Prostate gland (tissue), 2 donors: Measurements from ENCODE around the gene ATE1. TPM values are rescaled to one million over a fixed set of nuclear protein-coding genes. Genes with fewer than 3 reads are reported as not detected.
A peak's percentile ranks its signal among the peaks of the same experiment; 100 is the strongest.

Experiments used
- DNase-seq: peaks from one replicate; pipeline ENCODE4 v3.0.0-alpha.2; 2019; ENCODE audit warnings: low spot score
- H3K27ac ChIP-seq, 2 donors: fragments of 200-600 bp; sonication (generic); 2 replicates each; pipeline ENCODE4 v1.5.1; 2017 to 2019
- H3K27me3 ChIP-seq: fragments of 200-600 bp; sonication (generic); replicated peaks from 2 replicates; pipeline ENCODE4 v1.5.1; 2019; ENCODE audit not compliant: insufficient read depth
- H3K36me3 ChIP-seq, 2 donors: fragments of 200-600 bp; sonication (generic); 1 replicate in 1 of 2; 2 replicates in 1 of 2; pipeline versions ENCODE4 v1.5.1 to v1.8.1; 2017 to 2019
- H3K4me1 ChIP-seq: fragments of 200-600 bp; sonication (generic); replicated peaks from 2 replicates; pipeline ENCODE4 v1.5.1; 2019
- H3K4me3 ChIP-seq, 2 donors: fragments of 200-600 bp; sonication (generic); 2 replicates each; pipeline ENCODE4 v1.5.1; 2017 to 2019
- H3K9me3 ChIP-seq: fragments of 200-600 bp; sonication (generic); 2 replicates; pipeline ENCODE4 v1.5.1; 2017
- POLR2A ChIP-seq: fragments of 450-650 bp; IDR thresholded peaks from one replicate; pipeline ENCODE4 v1.6.1; 2016; ENCODE audit warnings: antibody characterized with exemption, mild to moderate bottlenecking
- POLR2AphosphoS5 ChIP-seq: sonication (generic); formaldehyde crosslinking; IDR thresholded peaks from one replicate; pipeline ENCODE4 v1.6.1; 2017; ENCODE audit warnings: antibody characterized with exemption
- WGBS: methylation state at CpG from one replicate; pipeline ENCODE4 v1.1.5; 2018; 5-methylcytosine and 5-hydroxymethylcytosine counted together
- intact Hi-C: fragments of 100-400 bp; cut with DNase I; formaldehyde crosslinking; loops from one replicate; pipeline ENCODE4 v1.14.2; 2022
- total RNA-seq, 2 donors: library from RNA; depleted of rRNA; stranded (reverse); fragments of >200 nt; gene quantifications; one replicate each; pipeline ENCODE4 v1.1.0, GENCODE V29; 2016
- TF ChIP-seq, protein P1 (sequence below), 4 experiments: fragments of 200-600 bp in 2 of 4; fragments of 450-650 bp in 2 of 4; sonication (generic) in 2 of 4; IDR thresholded peaks; 1 replicate in 3 of 4; 2 replicates in 1 of 4; pipeline ENCODE4 v1.5.1; 2016 to 2019; ENCODE audit warnings: antibody characterized with exemption in 4 of 4, mild to moderate bottlenecking in 2 of 4, moderate library complexity in 2 of 4

Gene ATE1
- total RNA-seq, result 10 to 100 TPM; 29.9 to 36.2 TPM

DNA sequence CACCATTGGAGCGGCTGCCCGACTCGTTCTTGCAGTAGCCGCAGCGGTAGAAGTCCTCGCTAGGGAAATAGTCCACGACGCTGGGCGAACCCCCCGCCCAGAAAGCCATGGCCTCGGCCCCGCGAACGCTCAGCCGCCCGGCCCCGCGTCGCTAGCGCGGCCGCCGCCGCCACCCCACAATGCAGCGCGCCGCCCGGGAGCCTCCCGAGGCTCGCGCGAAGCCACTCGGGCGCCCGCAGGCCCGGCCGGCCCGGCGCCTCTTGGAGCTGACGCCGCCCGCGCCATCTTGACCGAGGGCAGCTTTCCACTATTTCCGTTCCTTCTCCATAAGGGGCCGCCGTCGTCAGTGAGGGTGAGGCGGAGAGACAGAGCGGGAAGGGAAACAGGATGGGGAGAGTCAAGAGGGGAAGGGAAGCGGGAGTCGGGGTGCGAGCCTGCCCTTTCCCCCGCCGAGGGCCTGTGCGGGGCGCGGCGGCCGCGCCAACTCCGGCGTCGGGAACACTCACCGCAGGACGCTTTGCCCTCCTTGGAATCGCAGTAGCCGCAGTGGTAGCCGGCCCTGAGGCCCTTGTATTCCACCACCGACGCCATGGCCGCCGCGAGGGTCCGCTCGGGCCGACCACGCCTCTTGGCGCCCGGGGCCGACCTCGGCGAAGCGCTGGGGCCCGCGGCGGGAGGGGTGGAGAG is at the start of gene ATE1:
Gene ATE1, minus strand, starts transcription at position 191 of the 687 bp plus-strand sequence. Its CDS starts 82 bp downstream, at position 109.
- WGBS, result under 1% methylated on average over 44 of the region's 87 CpGs
- H3K27ac ChIP-seq, result peak within 1 kb of the TSS; percentile 99 to 100
- H3K4me3 ChIP-seq, result peak within 1 kb of the TSS; percentile 97 to 98
- peak; percentile 89 for DNase-seq
- intact Hi-C loops, result loop anchor here (2.0 to 5.0 kb wide), 2 partner anchors 44 to 185 kb away; no protein-coding TSS in a partner anchor
- H3K9me3 ChIP-seq, result no peaks in the 10 kb centered on the region
- H3K4me1 ChIP-seq, result peaks cover 4% of the 10 kb centered on the region
- no peaks in the 10 kb centered on the region for H3K36me3 ChIP-seq
- peak; percentile 83 for TF ChIP-seq POLR2A
- peak; percentile 86 for TF ChIP-seq POLR2AphosphoS5
- TF ChIP-seq, protein P1, sequence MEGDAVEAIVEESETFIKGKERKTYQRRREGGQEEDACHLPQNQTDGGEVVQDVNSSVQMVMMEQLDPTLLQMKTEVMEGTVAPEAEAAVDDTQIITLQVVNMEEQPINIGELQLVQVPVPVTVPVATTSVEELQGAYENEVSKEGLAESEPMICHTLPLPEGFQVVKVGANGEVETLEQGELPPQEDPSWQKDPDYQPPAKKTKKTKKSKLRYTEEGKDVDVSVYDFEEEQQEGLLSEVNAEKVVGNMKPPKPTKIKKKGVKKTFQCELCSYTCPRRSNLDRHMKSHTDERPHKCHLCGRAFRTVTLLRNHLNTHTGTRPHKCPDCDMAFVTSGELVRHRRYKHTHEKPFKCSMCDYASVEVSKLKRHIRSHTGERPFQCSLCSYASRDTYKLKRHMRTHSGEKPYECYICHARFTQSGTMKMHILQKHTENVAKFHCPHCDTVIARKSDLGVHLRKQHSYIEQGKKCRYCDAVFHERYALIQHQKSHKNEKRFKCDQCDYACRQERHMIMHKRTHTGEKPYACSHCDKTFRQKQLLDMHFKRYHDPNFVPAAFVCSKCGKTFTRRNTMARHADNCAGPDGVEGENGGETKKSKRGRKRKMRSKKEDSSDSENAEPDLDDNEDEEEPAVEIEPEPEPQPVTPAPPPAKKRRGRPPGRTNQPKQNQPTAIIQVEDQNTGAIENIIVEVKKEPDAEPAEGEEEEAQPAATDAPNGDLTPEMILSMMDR (IDR thresholded peaks at IDR 0.05), result peak in 2 of 4 experiments; percentile 27 to 29
- no peaks in the 10 kb centered on the region for H3K27me3 ChIP-seq

DNA sequence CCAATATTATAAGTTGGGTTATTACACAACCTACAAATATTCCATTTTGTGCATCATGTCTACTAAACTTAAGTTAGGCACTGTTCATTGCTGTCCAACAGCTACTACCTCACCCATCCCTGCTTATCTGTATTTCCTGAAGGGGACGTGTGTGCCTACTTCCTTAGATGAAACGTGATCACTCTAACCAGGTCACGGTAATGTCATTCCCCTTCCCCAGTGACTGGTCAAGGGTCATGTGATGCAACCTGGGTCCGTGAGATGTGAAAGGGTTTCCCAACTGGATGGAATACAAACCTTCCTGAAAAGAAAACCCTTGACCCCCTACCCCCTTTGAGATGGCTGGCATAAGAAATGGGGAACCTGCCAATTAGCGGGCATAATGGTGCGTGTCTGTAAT is 48.8 kb upstream of the ATE1 start:
- no peaks in the 10 kb centered on the region for H3K36me3 ChIP-seq
- H3K27ac ChIP-seq, result no peak overlapping the region
- TF ChIP-seq, protein P1 (IDR thresholded peaks at IDR 0.05), result no peak
- TF ChIP-seq POLR2A, result no peak
- no peak for TF ChIP-seq POLR2AphosphoS5
- DNase-seq, result no peak
- H3K9me3 ChIP-seq, result no peaks in the 10 kb centered on the region
- 92% methylated on average over 6 of the region's 6 CpGs for WGBS
- no peak overlapping the region for H3K4me3 ChIP-seq
- H3K4me1 ChIP-seq, result no peaks in the 10 kb centered on the region
- H3K27me3 ChIP-seq, result no peaks in the 10 kb centered on the region
- intact Hi-C loops, result loop anchor here (5.0 kb wide), 1 partner anchor 71 kb away; no protein-coding TSS in a partner anchor

DNA sequence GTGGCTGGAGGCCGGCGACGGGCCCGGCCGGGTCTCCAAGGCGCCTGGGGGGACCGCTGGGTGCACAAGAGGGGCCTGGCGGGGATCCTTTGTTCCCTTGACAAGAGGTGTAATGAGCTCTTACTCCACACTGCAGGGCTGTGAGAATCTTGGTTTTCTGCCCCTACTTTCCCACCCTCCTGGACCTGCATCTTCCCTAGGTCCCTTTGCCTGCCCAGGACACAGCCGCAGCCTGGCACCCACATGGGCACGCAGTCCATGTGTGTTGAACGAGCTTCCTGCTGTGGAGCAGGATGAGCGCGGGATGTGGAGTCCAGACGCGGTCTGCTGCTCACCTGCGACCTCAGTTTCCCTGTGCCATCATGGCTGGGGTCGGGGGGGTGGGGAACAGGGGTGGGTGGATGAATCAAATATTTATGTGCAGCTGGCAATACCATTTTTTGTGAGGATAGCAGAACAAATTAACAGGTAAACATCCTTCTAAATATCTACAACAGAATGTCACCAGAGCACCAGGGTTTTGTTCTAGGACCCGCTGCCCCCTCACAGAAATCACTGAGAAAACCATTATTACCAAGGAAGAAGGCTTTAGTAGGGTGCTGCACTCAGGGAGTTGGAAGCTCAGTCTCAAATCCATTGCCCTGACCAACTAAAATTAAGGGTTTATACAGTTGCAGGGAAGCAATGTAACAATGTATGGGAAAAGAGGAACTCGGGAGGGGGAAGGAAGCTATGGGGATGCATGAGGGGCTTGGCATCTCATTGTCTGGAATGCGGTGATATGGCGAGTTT is 47.7 kb upstream of the ATE1 start:
- Histone ChIP-seq H3K27ac (peak overlapping the region; percentile 99), H3K27me3 (no peaks in the 10 kb centered on the region), H3K4me3 (peak overlapping the region; percentile 78 to 94), H3K36me3 (no peaks in the 10 kb centered on the region), H3K4me1 (no peaks in the 10 kb centered on the region), H3K9me3 (no peaks in the 10 kb centered on the region)
- intact Hi-C loops, result loop anchor here (5.0 kb wide), 1 partner anchor 72 kb away; no protein-coding TSS in a partner anchor
- WGBS, result 30% methylated on average over 21 of the region's 21 CpGs
- DNase-seq, result no peak
- no peak for TF ChIP-seq POLR2AphosphoS5
- TF ChIP-seq, protein P1 (IDR thresholded peaks at IDR 0.05), result peak in 1 of 4 experiments; percentile 32

DNA sequence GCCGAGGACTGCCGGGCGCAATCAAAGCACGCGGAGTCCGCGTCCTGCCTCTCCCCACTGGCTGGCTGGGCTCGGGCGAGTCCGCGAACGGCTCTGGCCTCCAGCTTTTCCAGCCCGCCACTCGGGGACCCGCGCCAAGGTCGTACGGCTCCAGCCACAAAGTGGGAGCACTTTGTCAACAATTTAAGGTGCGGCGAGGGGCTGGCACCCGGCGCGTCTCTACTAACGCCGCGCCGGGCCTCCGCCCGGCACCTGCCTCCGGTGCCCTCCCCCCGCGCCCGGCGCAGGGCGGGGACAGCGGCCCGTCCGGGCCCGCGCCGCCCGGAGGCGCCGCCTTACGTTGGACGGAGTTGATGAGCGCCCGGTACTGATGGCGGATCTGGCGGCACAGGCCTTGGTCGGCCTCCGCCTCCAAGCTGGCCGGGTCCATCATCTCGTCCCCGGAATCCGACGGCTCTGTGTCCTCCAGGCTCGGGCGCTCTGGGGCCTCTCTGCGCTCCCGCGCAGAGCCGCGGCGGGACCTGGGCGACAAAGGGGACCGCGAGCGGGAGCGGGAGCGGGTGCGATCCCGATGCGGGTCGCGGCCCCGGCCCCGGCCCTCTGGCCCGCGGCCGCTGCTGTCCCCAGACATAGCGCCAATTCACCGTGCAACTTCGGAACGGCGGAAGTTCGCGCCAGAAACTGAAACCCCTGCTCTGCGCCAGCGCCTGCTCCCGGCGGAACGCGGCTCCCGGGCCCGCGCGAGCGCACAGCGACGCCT is 46.9 kb upstream of the ATE1 start, which contains the start of gene NSMCE4A:
Gene NSMCE4A, minus strand, starts transcription at position 683 of the 760 bp plus-strand sequence. Its CDS starts 52 bp downstream, at position 631.
- intact Hi-C loops, result loop anchor here (5.0 kb wide), 3 partner anchors 47 to 138 kb away; partner anchors contain the start of gene ATE1
- DNase-seq, result peak; percentile 70
- Histone ChIP-seq H3K27ac (peak within 1 kb of the TSS; percentile 99), H3K9me3 (no peaks in the 10 kb centered on the region), H3K4me1 (no peaks in the 10 kb centered on the region), H3K4me3 (peak within 1 kb of the TSS; percentile 78 to 94), H3K27me3 (no peaks in the 10 kb centered on the region), H3K36me3 (no peaks in the 10 kb centered on the region)
- under 1% methylated on average over 86 of the region's 101 CpGs for WGBS
- TF ChIP-seq, protein P1 (IDR thresholded peaks at IDR 0.05), result peak in 3 of 4 experiments; percentile 56 to 81 (median 78)
- peak; percentile 43 for TF ChIP-seq POLR2A
- peak; percentile 15 for TF ChIP-seq POLR2AphosphoS5
